ENCODE results near the gene UTP3. TPM values are rescaled to one million over a fixed set of nuclear protein-coding genes. Genes with fewer than 3 reads are reported as not detected.

The UTP3 gene
- total RNA-seq, 1 experiment from 2014 or later = 33.7 TPM

DNA sequence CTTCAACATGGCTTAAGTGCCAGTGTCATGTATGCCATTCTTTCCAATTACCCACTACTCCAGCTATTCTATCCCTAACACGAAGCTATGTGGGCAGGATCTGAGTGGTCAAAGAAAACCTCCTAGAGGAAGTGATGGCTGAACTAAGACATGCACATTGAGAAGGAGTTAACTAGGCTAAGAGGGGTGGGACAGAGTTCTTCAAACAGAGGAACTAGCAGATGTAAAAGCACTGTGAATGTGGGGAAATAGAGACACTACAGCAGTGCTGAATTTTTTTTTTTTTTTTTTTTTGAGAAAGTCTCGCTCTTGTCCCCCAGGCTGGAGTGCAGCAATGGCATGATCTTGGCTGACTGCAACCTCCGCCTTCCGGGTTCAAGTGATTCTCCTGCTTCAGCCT is 28.2 kb upstream of the UTP3 start:
- Histone ChIP-seq H3K36me3 (ENCODE audit: control insufficient read depth in 1 of 2, insufficient read depth in 2 of 2, low read length in 2 of 2) (no peaks in the 10 kb centered on the region), H3K27me3 (ENCODE audit: insufficient read depth, low read length) (no peaks in the 10 kb centered on the region), H3K9me2 (ENCODE audit: insufficient read depth) (no peaks in the 10 kb centered on the region), H3K9me3 (ENCODE audit: control insufficient read depth in 1 of 2, insufficient read depth in 1 of 2, low read depth in 1 of 2, low read length in 2 of 2) (no peaks in the 10 kb centered on the region), H3K4me1 (ENCODE audit: control insufficient read depth in 1 of 2, insufficient read depth in 2 of 2, low read length in 2 of 2) (no peaks in the 10 kb centered on the region), H3K9ac (ENCODE audit: low read length) (no peak overlapping the region), H3K79me2 (ENCODE audit: insufficient read depth, low read length) (no peaks in the 10 kb centered on the region), H3K4me3 (replicated peaks in 1 of 2; ENCODE audit: low read depth in 1 of 2, low read length in 2 of 2) (no peak overlapping the region), H3K4me2 (ENCODE audit: low read length) (no peak overlapping the region), H3K27ac (ENCODE audit: low read depth, low read length) (no peak overlapping the region), H4K20me1 (ENCODE audit: insufficient read depth) (no peaks in the 10 kb centered on the region), H2AFZ (ENCODE audit: low read depth, low read length, poor library complexity, severe bottlenecking) (no peak overlapping the region)
- POLR2A ChIA-PET = no interaction called here
- CTCF ChIA-PET = no interaction called here
- no TSS peak for BruUV-seq (replicated peaks)
- TF ChIP-seq EZH2 (IDR thresholded peaks at IDR 0.05) (no peak), RAD21 (IDR thresholded peaks at IDR 0.05; ENCODE audit: low read depth) (no peak), EZH2phosphoT487 (IDR thresholded peaks at IDR 0.05; ENCODE audit: borderline replicate concordance) (no peak), ZFX (IDR thresholded peaks at IDR 0.05) (no peak), SP1 (IDR thresholded peaks at IDR 0.05; ENCODE audit: low read depth) (no peak), CEBPB (IDR thresholded peaks at IDR 0.05; ENCODE audit: low read depth) (no peak), TCF7L2 (IDR thresholded peaks at IDR 0.05; ENCODE audit: borderline replicate concordance, extremely low read depth, insufficient read depth, insufficient read length) (no peak), EGR1 (IDR thresholded peaks at IDR 0.05; ENCODE audit: low read depth) (no peak), FOSL1 (IDR thresholded peaks at IDR 0.05; ENCODE audit: low read depth) (no peak), SIN3A (IDR thresholded peaks at IDR 0.05; ENCODE audit: low read depth) (no peak), POLR2A (IDR thresholded peaks at IDR 0.05; ENCODE audit: borderline replicate concordance, extremely low read depth, insufficient read depth, insufficient read length) (no peak), SRF (IDR thresholded peaks at IDR 0.05; ENCODE audit: low read depth) (no peak)
- TF ChIP-seq, protein P1, sequence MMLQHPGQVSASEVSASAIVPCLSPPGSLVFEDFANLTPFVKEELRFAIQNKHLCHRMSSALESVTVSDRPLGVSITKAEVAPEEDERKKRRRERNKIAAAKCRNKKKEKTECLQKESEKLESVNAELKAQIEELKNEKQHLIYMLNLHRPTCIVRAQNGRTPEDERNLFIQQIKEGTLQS (IDR thresholded peaks at IDR 0.05) = no peak
- TF ChIP-seq, protein P2, sequence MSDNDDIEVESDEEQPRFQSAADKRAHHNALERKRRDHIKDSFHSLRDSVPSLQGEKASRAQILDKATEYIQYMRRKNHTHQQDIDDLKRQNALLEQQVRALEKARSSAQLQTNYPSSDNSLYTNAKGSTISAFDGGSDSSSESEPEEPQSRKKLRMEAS (IDR thresholded peaks at IDR 0.05) = no peak
- TF ChIP-seq, protein P3, sequence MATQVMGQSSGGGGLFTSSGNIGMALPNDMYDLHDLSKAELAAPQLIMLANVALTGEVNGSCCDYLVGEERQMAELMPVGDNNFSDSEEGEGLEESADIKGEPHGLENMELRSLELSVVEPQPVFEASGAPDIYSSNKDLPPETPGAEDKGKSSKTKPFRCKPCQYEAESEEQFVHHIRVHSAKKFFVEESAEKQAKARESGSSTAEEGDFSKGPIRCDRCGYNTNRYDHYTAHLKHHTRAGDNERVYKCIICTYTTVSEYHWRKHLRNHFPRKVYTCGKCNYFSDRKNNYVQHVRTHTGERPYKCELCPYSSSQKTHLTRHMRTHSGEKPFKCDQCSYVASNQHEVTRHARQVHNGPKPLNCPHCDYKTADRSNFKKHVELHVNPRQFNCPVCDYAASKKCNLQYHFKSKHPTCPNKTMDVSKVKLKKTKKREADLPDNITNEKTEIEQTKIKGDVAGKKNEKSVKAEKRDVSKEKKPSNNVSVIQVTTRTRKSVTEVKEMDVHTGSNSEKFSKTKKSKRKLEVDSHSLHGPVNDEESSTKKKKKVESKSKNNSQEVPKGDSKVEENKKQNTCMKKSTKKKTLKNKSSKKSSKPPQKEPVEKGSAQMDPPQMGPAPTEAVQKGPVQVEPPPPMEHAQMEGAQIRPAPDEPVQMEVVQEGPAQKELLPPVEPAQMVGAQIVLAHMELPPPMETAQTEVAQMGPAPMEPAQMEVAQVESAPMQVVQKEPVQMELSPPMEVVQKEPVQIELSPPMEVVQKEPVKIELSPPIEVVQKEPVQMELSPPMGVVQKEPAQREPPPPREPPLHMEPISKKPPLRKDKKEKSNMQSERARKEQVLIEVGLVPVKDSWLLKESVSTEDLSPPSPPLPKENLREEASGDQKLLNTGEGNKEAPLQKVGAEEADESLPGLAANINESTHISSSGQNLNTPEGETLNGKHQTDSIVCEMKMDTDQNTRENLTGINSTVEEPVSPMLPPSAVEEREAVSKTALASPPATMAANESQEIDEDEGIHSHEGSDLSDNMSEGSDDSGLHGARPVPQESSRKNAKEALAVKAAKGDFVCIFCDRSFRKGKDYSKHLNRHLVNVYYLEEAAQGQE (IDR thresholded peaks at IDR 0.05; ENCODE audit: low read depth) = no peak
- TF ChIP-seq, protein P4, sequence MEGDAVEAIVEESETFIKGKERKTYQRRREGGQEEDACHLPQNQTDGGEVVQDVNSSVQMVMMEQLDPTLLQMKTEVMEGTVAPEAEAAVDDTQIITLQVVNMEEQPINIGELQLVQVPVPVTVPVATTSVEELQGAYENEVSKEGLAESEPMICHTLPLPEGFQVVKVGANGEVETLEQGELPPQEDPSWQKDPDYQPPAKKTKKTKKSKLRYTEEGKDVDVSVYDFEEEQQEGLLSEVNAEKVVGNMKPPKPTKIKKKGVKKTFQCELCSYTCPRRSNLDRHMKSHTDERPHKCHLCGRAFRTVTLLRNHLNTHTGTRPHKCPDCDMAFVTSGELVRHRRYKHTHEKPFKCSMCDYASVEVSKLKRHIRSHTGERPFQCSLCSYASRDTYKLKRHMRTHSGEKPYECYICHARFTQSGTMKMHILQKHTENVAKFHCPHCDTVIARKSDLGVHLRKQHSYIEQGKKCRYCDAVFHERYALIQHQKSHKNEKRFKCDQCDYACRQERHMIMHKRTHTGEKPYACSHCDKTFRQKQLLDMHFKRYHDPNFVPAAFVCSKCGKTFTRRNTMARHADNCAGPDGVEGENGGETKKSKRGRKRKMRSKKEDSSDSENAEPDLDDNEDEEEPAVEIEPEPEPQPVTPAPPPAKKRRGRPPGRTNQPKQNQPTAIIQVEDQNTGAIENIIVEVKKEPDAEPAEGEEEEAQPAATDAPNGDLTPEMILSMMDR (IDR thresholded peaks at IDR 0.05 in 2 of 3, conservative IDR thresholded peaks at IDR 0.05 in 1 of 3; ENCODE audit: borderline replicate concordance in 1 of 3, insufficient read depth in 1 of 3, low read depth in 2 of 3, low read length in 2 of 3) = no peak
- TF ChIP-seq, protein P5, sequence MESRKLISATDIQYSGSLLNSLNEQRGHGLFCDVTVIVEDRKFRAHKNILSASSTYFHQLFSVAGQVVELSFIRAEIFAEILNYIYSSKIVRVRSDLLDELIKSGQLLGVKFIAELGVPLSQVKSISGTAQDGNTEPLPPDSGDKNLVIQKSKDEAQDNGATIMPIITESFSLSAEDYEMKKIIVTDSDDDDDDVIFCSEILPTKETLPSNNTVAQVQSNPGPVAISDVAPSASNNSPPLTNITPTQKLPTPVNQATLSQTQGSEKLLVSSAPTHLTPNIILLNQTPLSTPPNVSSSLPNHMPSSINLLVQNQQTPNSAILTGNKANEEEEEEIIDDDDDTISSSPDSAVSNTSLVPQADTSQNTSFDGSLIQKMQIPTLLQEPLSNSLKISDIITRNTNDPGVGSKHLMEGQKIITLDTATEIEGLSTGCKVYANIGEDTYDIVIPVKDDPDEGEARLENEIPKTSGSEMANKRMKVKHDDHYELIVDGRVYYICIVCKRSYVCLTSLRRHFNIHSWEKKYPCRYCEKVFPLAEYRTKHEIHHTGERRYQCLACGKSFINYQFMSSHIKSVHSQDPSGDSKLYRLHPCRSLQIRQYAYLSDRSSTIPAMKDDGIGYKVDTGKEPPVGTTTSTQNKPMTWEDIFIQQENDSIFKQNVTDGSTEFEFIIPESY (IDR thresholded peaks at IDR 0.05; ENCODE audit: extremely low read depth, insufficient replicate concordance, low read length) = no peak
- DNase-seq (ENCODE audit: low read depth, low spot score) (no peak), ATAC-seq (no peak)
- intact Hi-C loops (cut with micrococcal nuclease) = no loop called here
- RAD21 ChIA-PET (ENCODE audit: low non-redundant PET in 1 of 2, low total read pairs in 2 of 2, uncharacterized antibody in 2 of 2, unreplicated experiment in 2 of 2) = no interaction called here

Data from HCT116 (cell line).